PC-3 (cell line): ENCODE measurements around the gene WT1. TPM values are rescaled to one million over a fixed set of nuclear protein-coding genes. Genes with fewer than 3 reads are reported as not detected.
A peak's percentile ranks its signal among the peaks of the same experiment; 100 is the strongest.

Source experiments
- ATAC-seq: fragments of 200-7000 bp; cut with Tn5 transposase; 2 replicates; pipeline ENCODE4 v1.9.1; 2020; ENCODE audit warnings: mild to moderate bottlenecking, moderate library complexity
- BruUV-seq: library from RNA; stranded (reverse); fragments of 400-500 nt; replicated peaks from 2 replicates; lab custom pipeline; 2021; lab: Mats Ljungman, UMichigan
- CTCF ChIA-PET: fragments of 300-600 bp; sonication (Branson Sonifier 250); formaldehyde crosslinking; loops from one replicate; lab custom pipeline; 2022; ENCODE audit warnings: antibody characterized with exemption; lab: Charles Lee
- POLR2A ChIA-PET: fragments of 300-600 bp; sonication (Branson Sonifier 250); formaldehyde crosslinking; loops from one replicate; lab custom pipeline; 2022; ENCODE audit warnings: antibody characterized with exemption; ENCODE audit not compliant: unreplicated experiment; lab: Charles Lee
- DNase-seq: peaks from one replicate; pipeline ENCODE4 v3.0.0-alpha.2; 2015
- H2AFZ ChIP-seq: fragments of 300-600 bp; sonication (generic); 2 replicates; pipeline ENCODE4 v1.6.0; 2016; ENCODE audit warnings: antibody characterized with exemption, low read length
- H3F3A ChIP-seq: fragments of 300-600 bp; sonication (generic); one replicate; pipeline ENCODE4 v1.6.0; 2017; ENCODE audit warnings: antibody characterized with exemption, low read length, control low read depth, mild to moderate bottlenecking; ENCODE audit not compliant: unreplicated experiment
- H3K27ac ChIP-seq: fragments of 300-600 bp; sonication (generic); 2 replicates; pipeline ENCODE4 v1.5.1; 2016; ENCODE audit warnings: mild to moderate bottlenecking, low read length
- H3K27me3 ChIP-seq: fragments of 300-600 bp; sonication (generic); 2 replicates; pipeline ENCODE4 v1.6.1; 2016; ENCODE audit warnings: low read length, mixed read lengths
- H3K36me3 ChIP-seq: fragments of 300-600 bp; sonication (generic); 2 replicates; pipeline ENCODE4 v1.6.1; 2016; ENCODE audit warnings: low read depth, mixed run types, low read length, mixed read lengths
- H3K4me1 ChIP-seq: fragments of 300-600 bp; sonication (generic); 2 replicates; pipeline ENCODE4 v1.5.1; 2016; ENCODE audit warnings: low read length; ENCODE audit not compliant: insufficient read depth
- H3K4me2 ChIP-seq: fragments of 300-600 bp; sonication (generic); 2 replicates; pipeline ENCODE4 v1.6.0; 2016; ENCODE audit warnings: low read length
- H3K4me3 ChIP-seq: fragments of 300-600 bp; sonication (generic); 2 replicates; pipeline ENCODE4 v1.5.1; 2016; ENCODE audit warnings: mild to moderate bottlenecking, low read length, mixed read lengths
- H3K79me2 ChIP-seq: fragments of 300-600 bp; sonication (generic); 2 replicates; pipeline ENCODE4 v1.6.1; 2017; ENCODE audit warnings: low read length, mixed read lengths
- H3K9ac ChIP-seq: fragments of 300-600 bp; sonication (generic); 2 replicates; pipeline ENCODE4 v1.6.0; 2016; ENCODE audit warnings: mild to moderate bottlenecking, low read length
- H3K9me2 ChIP-seq: fragments of 300-600 bp; sonication (generic); replicated peaks from 2 replicates; pipeline ENCODE4 v1.6.1; 2016; ENCODE audit warnings: mixed run types, low read length, mixed read lengths
- H3K9me3 ChIP-seq: fragments of 300-600 bp; sonication (generic); 2 replicates; pipeline ENCODE4 v1.6.1; 2016; ENCODE audit warnings: low read length, mixed read lengths
- H4K20me1 ChIP-seq: fragments of 300-600 bp; sonication (generic); 2 replicates; pipeline ENCODE4 v1.6.1; 2016; ENCODE audit warnings: low read length, mixed read lengths
- EZH2 ChIP-seq: fragments of 300-600 bp; sonication (generic); IDR thresholded peaks from one replicate; pipeline ENCODE4 v1.6.1; 2017; ENCODE audit warnings: antibody characterized with exemption, mild to moderate bottlenecking, low read length; ENCODE audit not compliant: unreplicated experiment
- EZH2phosphoT487 ChIP-seq: fragments of 300-600 bp; sonication (generic); IDR thresholded peaks from 2 replicates; pipeline ENCODE4 v1.6.1; 2018; ENCODE audit warnings: mild to moderate bottlenecking, antibody characterized with exemption, low read length, borderline replicate concordance
- intact Hi-C: fragments of 100-400 bp; cut with micrococcal nuclease; formaldehyde crosslinking; loops from 2 replicates; pipeline ENCODE4 v1.9.0; 2023
- total RNA-seq: library from RNA; depleted of rRNA; stranded (reverse); fragments of >200 nt; gene quantifications from 2 replicates; pipeline ENCODE4 v1.2.3, GENCODE V29; 2014
- TF ChIP-seq, protein P1 (sequence below): fragments of 300-600 bp; sonication (generic); conservative IDR thresholded peaks from 2 replicates; pipeline ENCODE4 v1.5.1; 2017; ENCODE audit warnings: antibody characterized with exemption, low read depth, mild to moderate bottlenecking, low read length

WT1 gene
- total RNA-seq, 1 experiment from 2014 or later, result 9.1 TPM

DNA sequence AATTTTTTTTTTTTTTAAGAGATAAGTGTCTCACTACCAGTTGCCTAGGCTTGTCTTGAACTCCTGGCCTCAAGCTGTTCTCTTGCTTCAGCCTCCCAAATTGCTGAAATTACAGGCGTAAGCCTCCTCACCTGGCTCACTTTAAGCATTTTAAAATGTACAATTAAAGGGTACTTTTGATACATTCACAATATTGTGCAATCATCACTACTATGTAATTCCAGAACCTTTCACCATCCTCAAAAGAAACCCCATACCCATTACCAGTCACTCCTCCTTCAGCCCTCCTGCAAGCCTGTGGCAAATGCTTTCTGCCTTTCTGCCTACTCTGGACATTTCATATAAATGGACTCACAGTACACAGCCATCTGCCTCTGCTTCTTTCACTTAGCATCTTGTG lies 34.5 kb upstream of the WT1 start:
- POLR2A ChIA-PET, result no interaction called here
- H3K9me2 ChIP-seq, result no peaks in the 10 kb centered on the region
- no peaks in the 10 kb centered on the region for H3K27me3 ChIP-seq
- no peaks in the 10 kb centered on the region for H3K4me1 ChIP-seq
- H2AFZ ChIP-seq, result no peak overlapping the region
- TF ChIP-seq EZH2phosphoT487 (no peak), EZH2 (no peak)
- TF ChIP-seq, protein P1, sequence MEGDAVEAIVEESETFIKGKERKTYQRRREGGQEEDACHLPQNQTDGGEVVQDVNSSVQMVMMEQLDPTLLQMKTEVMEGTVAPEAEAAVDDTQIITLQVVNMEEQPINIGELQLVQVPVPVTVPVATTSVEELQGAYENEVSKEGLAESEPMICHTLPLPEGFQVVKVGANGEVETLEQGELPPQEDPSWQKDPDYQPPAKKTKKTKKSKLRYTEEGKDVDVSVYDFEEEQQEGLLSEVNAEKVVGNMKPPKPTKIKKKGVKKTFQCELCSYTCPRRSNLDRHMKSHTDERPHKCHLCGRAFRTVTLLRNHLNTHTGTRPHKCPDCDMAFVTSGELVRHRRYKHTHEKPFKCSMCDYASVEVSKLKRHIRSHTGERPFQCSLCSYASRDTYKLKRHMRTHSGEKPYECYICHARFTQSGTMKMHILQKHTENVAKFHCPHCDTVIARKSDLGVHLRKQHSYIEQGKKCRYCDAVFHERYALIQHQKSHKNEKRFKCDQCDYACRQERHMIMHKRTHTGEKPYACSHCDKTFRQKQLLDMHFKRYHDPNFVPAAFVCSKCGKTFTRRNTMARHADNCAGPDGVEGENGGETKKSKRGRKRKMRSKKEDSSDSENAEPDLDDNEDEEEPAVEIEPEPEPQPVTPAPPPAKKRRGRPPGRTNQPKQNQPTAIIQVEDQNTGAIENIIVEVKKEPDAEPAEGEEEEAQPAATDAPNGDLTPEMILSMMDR, result no peak
- H3K9ac ChIP-seq, result no peak overlapping the region
- no peaks in the 10 kb centered on the region for H4K20me1 ChIP-seq
- intact Hi-C loops, result no loop called here
- no peak overlapping the region for H3K4me3 ChIP-seq
- H3K27ac ChIP-seq, result no peak overlapping the region
- no peak overlapping the region for H3K4me2 ChIP-seq
- H3K9me3 ChIP-seq, result no peaks in the 10 kb centered on the region
- ATAC-seq (no peak), DNase-seq (no peak)
- CTCF ChIA-PET, result no interaction called here
- no TSS peak for BruUV-seq
- no peaks in the 10 kb centered on the region for H3K79me2 ChIP-seq
- no peaks in the 10 kb centered on the region for H3K36me3 ChIP-seq
- H3F3A ChIP-seq, result no peaks in the 10 kb centered on the region

DNA sequence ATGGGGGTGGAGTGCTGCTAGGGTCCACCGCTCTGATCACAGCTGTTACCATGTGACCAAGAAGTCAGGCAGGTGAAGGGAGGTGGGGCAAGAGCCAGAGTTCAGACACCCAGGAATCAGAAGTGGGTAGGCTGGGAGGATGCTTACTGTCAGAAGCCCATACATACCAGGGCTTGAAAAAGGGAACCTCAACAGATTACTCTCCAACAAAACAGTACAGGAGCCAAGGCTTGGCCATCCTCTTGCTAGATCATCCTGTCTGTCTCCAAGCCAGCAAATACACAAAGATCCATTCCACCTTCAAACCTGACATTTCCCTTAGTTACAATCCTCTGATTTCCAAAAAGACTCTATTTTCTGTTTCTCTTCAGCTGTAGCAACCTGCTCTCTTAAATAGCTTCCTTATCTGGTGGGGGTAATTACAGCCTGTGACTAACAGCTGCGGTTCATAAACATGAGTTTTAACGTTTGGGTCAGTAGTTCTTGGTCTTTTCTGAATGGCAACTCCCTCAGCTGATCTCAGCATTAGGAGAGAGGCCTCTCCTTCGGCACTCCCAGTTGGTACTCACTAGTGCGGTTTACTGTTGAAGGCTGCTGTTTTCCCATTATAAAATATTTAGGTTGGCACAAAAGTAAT lies 31.1 kb upstream of the WT1 start:
- H3K27me3 ChIP-seq, result no peaks in the 10 kb centered on the region
- no peak overlapping the region for H2AFZ ChIP-seq
- CTCF ChIA-PET, result no interaction called here
- no peaks in the 10 kb centered on the region for H4K20me1 ChIP-seq
- H3K4me3 ChIP-seq, result no peak overlapping the region
- H3K9ac ChIP-seq, result no peak overlapping the region
- intact Hi-C loops, result no loop called here
- no peaks in the 10 kb centered on the region for H3K4me1 ChIP-seq
- H3K4me2 ChIP-seq, result no peak overlapping the region
- DNase-seq (peak; percentile 31), ATAC-seq (peak; percentile 57)
- H3K79me2 ChIP-seq, result no peaks in the 10 kb centered on the region
- H3K9me3 ChIP-seq, result no peaks in the 10 kb centered on the region
- POLR2A ChIA-PET, result interaction anchor here (0.5 kb wide), 1 partner anchor 74 kb away, joined by 6 read pairs; no protein-coding TSS in a partner anchor
- no peaks in the 10 kb centered on the region for H3K36me3 ChIP-seq
- BruUV-seq, result no TSS peak
- H3F3A ChIP-seq, result no peaks in the 10 kb centered on the region
- no peak overlapping the region for H3K27ac ChIP-seq
- TF ChIP-seq EZH2 (no peak), EZH2phosphoT487 (no peak)
- TF ChIP-seq, protein P1, result no peak
- no peaks in the 10 kb centered on the region for H3K9me2 ChIP-seq

DNA sequence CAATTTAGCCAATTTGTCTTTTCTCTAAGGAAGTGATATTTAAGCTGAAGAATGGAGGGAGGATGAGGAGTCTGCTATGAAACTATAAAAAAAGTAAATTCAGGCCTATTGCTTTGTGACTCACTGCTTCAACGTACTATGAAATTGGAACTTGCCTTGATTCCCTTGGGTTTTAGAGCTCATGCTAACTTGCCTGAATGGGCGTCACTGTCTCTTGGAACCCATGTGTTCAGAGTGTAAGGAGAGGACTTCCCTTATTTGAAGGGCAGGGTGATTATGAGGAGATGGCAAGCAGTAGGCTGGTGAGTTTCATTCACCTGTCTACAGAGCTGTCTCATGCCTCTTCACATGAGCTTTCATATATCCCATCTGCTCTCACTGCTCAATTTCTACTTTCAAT lies 28.7 kb upstream of the WT1 start:
- TF ChIP-seq, protein P1, result no peak
- TF ChIP-seq EZH2phosphoT487 (no peak), EZH2 (no peak)
- Histone ChIP-seq H3K79me2 (no peaks in the 10 kb centered on the region), H3K9ac (no peak overlapping the region), H3K4me2 (no peak overlapping the region), H3K27me3 (no peaks in the 10 kb centered on the region), H3K4me1 (no peaks in the 10 kb centered on the region), H3F3A (no peaks in the 10 kb centered on the region), H3K27ac (no peak overlapping the region), H2AFZ (no peak overlapping the region), H4K20me1 (no peaks in the 10 kb centered on the region), H3K9me3 (no peaks in the 10 kb centered on the region), H3K4me3 (no peak overlapping the region), H3K9me2 (no peaks in the 10 kb centered on the region), H3K36me3 (no peaks in the 10 kb centered on the region)
- no TSS peak for BruUV-seq
- intact Hi-C loops, result no loop called here
- ATAC-seq (no peak), DNase-seq (no peak)
- ChIA-PET CTCF (no interaction called here), POLR2A (no interaction called here)
